Measurements from ENCODE around the gene STK32B.

- no peak for TF ChIP-seq USF2 (IDR thresholded peaks at IDR 0.05; ENCODE audit: borderline replicate concordance, low read depth, low read length)
- no peak for TF ChIP-seq CTCF (IDR thresholded peaks at IDR 0.05)
- TF ChIP-seq TAF1 (IDR thresholded peaks at IDR 0.05; ENCODE audit: borderline replicate concordance, low read depth, low read length) = no peak
- no peak for TF ChIP-seq EZH2phosphoT487 (IDR thresholded peaks at IDR 0.05; ENCODE audit: borderline replicate concordance, low read depth)
- no peak for TF ChIP-seq RFX5 (IDR thresholded peaks at IDR 0.05; ENCODE audit: low read length)
- no peak for TF ChIP-seq SMC3 (IDR thresholded peaks at IDR 0.05; ENCODE audit: low read depth, low read length)
- TF ChIP-seq MAX (IDR thresholded peaks at IDR 0.05; ENCODE audit: low read depth) = no peak
- no peak for TF ChIP-seq PBX3 (IDR thresholded peaks at IDR 0.05)
- TF ChIP-seq FOXM1 (IDR thresholded peaks at IDR 0.05; ENCODE audit: low read depth) = no peak
- no peak for TF ChIP-seq REST (IDR thresholded peaks at IDR 0.05; ENCODE audit: low read depth, low read length)
- no peak for TF ChIP-seq TCF12 (IDR thresholded peaks at IDR 0.05)
These were observed 35.3 kb downstream of the STK32B start for GRCh38 chr4:5086535-5086934.

Data from SK-N-SH (cell line).